Nephron (organoid): Measurements from ENCODE around the gene CFAP46.
"Not testable (repeated sequence)": the region's sequence is repeated elsewhere in the genome, so short reads cannot be mapped to it uniquely, and the experiment has no call there.

ENCODE experiments used
- H3K27ac Mint-ChIP-seq, 3 experiments: 2 replicates each; pipeline ENCODE4 v1.8.0; 2020; ENCODE audit warnings: mixed read lengths in 3 of 3, mild to moderate bottlenecking in 2 of 3, moderate library complexity in 1 of 3
- H3K27me3 Mint-ChIP-seq: 2 replicates; pipeline ENCODE4 v1.8.0; 2021; ENCODE audit warnings: low read depth, mild to moderate bottlenecking, moderate library complexity, mixed read lengths
- H3K36me3 Mint-ChIP-seq: 2 replicates; pipeline ENCODE4 v1.8.0; 2020; ENCODE audit warnings: low read depth, mixed read lengths
- H3K4me1 Mint-ChIP-seq: 2 replicates; pipeline ENCODE4 v1.8.0; 2020; ENCODE audit warnings: mixed read lengths
- H3K4me3 Mint-ChIP-seq, 3 experiments: 2 replicates each; pipeline ENCODE4 v1.8.0; 2020; ENCODE audit warnings: mild to moderate bottlenecking in 3 of 3, mixed read lengths in 3 of 3, moderate library complexity in 2 of 3
- H3K9me3 Mint-ChIP-seq: 2 replicates; pipeline ENCODE4 v1.8.0; 2020; ENCODE audit warnings: mixed read lengths
- TF ChIP-seq, protein P1 (sequence below), 3 experiments: fragments of 200-600 bp; sonication (generic); IDR thresholded peaks; one replicate each; pipeline ENCODE4 v1.5.0; 2021; ENCODE audit warnings: antibody characterized with exemption in 3 of 3; ENCODE audit not compliant: unreplicated experiment in 3 of 3

The CFAP46 gene

DNA sequence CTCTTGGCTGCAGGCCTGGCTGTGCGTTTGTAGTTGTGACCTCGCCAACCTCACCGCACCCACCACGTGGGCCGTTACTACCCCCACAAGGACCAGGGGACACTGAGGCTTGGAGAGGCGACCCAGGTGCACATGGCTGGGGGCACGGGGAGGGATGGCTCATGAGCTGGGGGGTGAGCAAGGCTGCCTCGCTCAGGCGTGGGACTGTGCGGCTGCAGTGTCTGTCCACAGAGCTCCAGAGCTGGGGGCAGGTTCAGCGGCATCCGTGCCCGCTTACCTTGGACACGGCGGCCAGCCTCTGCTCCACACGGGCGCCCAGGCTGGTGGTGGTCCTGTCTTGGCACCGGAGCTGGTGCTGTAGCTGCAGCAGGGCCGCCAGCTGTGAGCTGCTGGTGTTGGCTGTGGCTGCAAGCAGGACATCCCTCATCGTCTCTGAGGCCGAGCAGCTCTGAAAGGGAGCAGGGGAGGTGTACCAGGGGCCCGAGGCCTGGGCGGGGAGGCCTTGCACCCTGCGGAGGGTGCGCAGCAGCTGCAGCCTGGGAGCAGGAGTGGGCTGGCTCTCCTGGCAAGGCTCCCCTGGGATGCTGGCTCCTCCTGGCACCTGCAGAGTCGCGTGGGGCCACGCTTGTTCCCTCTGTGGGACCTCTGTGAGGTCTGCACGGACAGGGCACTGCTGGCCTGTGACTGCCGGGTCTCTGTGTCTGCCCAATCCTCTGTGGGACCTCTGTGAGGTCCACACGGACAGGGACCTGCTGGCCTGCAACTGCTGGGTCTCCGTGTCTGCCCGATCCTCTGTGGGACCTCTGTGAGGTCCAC, 96.4 kb downstream of the CFAP46 start:
- H3K36me3 Mint-ChIP-seq = no peaks in the 10 kb centered on the region
- peaks cover 30% of the 10 kb centered on the region for H3K27me3 Mint-ChIP-seq
- H3K4me3 Mint-ChIP-seq = no peak overlapping the region
- H3K9me3 Mint-ChIP-seq = peaks cover 12% of the 10 kb centered on the region
- H3K4me1 Mint-ChIP-seq = peaks cover 7% of the 10 kb centered on the region
- TF ChIP-seq, protein P1, sequence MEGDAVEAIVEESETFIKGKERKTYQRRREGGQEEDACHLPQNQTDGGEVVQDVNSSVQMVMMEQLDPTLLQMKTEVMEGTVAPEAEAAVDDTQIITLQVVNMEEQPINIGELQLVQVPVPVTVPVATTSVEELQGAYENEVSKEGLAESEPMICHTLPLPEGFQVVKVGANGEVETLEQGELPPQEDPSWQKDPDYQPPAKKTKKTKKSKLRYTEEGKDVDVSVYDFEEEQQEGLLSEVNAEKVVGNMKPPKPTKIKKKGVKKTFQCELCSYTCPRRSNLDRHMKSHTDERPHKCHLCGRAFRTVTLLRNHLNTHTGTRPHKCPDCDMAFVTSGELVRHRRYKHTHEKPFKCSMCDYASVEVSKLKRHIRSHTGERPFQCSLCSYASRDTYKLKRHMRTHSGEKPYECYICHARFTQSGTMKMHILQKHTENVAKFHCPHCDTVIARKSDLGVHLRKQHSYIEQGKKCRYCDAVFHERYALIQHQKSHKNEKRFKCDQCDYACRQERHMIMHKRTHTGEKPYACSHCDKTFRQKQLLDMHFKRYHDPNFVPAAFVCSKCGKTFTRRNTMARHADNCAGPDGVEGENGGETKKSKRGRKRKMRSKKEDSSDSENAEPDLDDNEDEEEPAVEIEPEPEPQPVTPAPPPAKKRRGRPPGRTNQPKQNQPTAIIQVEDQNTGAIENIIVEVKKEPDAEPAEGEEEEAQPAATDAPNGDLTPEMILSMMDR (IDR thresholded peaks at IDR 0.05; ENCODE audit: unreplicated experiment in 3 of 3) = no peak
- no peak overlapping the region for H3K27ac Mint-ChIP-seq

DNA sequence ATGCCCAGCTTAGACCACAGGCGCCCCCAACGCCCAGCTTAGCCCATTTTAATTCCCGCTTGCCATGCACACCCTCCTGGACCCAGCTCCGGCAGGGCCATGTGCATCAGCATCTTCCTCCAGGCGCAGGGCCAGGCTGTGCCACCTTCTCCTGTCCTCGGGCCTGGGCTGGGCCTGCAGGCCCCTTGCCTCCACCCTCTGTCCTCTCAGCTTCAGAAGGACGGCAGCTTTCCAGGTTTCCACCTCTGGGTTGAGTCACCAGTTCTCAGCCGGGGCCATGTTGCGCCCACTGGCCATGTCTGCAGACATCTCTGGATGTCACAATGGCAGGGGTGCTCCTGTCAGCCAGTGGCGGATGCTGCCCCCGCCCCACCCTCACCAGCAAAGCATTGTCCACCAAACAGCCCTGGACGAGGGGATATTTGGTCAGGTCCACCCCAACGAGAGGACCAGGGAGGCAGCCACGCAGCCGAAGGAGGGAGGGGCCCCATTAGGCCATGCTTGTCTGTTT, 97.3 kb downstream of the CFAP46 start:
- no peak overlapping the region for H3K4me3 Mint-ChIP-seq
- TF ChIP-seq, protein P1 (IDR thresholded peaks at IDR 0.05; ENCODE audit: unreplicated experiment in 3 of 3) = no peak
- no peaks in the 10 kb centered on the region for H3K36me3 Mint-ChIP-seq
- no peak overlapping the region for H3K27ac Mint-ChIP-seq
- H3K27me3 Mint-ChIP-seq = peaks cover 38% of the 10 kb centered on the region
- peaks cover 12% of the 10 kb centered on the region for H3K9me3 Mint-ChIP-seq
- H3K4me1 Mint-ChIP-seq = peaks cover 7% of the 10 kb centered on the region

DNA sequence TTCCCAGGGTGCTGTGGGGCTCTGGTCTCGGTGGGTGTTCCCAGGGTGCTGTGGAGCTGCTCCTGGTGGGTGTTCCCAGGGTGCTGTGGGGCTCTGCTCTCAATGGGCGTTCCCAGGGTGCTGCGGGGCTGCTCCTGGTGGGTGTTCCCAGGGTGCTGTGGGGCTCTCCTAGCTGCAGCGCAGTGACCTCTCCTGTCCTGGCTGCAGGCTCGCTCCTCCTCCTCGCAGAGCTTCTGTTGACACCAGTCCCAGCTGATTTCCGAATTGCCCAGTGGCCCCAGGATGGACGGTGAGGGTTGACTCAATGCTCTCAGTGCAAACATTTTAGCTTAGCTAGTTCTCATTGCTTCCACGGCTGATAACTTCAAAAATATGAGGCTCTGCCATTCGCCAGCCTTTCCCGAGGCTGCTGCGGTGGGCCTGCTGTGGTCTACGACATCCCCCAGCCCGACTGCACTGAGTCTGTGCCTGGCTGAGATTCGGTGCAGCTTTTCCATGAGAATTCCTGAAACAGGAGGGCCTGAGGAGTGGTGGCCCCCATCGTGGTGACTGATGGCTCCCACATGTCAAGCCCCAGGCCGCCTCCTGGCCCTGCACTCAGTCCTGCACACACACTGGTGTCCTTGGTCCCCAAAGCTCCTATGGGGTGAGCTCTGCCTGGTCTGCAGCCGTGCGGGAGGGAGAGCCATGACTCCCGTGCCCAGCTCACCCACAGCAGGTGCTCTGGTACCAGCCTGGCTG, 98.1 kb downstream of the CFAP46 start:
- TF ChIP-seq, protein P1 (IDR thresholded peaks at IDR 0.05; ENCODE audit: unreplicated experiment in 3 of 3) = no peak
- H3K4me3 Mint-ChIP-seq = no peak overlapping the region
- H3K9me3 Mint-ChIP-seq = peaks cover 14% of the 10 kb centered on the region
- peaks cover 7% of the 10 kb centered on the region for H3K4me1 Mint-ChIP-seq
- no peaks in the 10 kb centered on the region for H3K36me3 Mint-ChIP-seq
- H3K27ac Mint-ChIP-seq = no peak overlapping the region
- H3K27me3 Mint-ChIP-seq = peaks cover 46% of the 10 kb centered on the region

GRCh38 chr10:132843276-132843675, 99.1 kb downstream of the CFAP46 start:
- Mint-ChIP-seq H3K9me3 (peaks cover 14% of the 10 kb centered on the region), H3K27me3 (peaks cover 48% of the 10 kb centered on the region)
- not testable (repeated sequence) for H3K27ac Mint-ChIP-seq, H3K36me3 Mint-ChIP-seq, H3K4me3 Mint-ChIP-seq, H3K4me1 Mint-ChIP-seq

- Mint-ChIP-seq H3K27me3 (peaks cover 41% of the 10 kb centered on the region), H3K4me1 (no peaks in the 10 kb centered on the region), H3K4me3 (no peak overlapping the region), H3K36me3 (no peaks in the 10 kb centered on the region), H3K9me3 (peaks cover 14% of the 10 kb centered on the region), H3K27ac (no peak overlapping the region)
- TF ChIP-seq, protein P1 (IDR thresholded peaks at IDR 0.05; ENCODE audit: unreplicated experiment in 3 of 3) = no peak
Measured at GRCh38 chr10:132842397-132842796, 100.0 kb downstream of the CFAP46 start.

DNA sequence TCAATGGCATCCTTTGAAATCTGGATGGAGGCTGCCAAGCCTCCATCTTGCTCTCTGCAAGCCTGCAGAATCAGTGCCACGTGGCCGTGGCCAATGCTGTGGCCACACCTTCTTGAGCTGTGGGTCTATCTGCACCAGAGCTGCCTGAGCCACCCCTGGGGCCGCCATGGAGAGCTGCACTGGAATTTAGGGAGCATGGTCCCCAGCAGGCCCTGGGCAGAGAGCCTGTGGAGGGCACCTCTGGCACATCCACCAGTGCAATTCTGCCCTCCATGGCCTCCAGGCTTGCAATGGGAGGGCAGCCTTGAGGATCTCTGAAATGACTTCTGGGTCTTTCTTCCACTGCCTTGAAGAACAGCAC, 100.8 kb downstream of the CFAP46 start:
- Mint-ChIP-seq H3K4me3 (no peak overlapping the region), H3K4me1 (no peaks in the 10 kb centered on the region)

More for the DNA sequence above, 100.8 kb downstream of the CFAP46 start:
- Mint-ChIP-seq H3K27ac (no peak overlapping the region), H3K9me3 (peaks cover 14% of the 10 kb centered on the region), H3K36me3 (no peaks in the 10 kb centered on the region), H3K27me3 (peaks cover 48% of the 10 kb centered on the region)
- TF ChIP-seq, protein P1 (IDR thresholded peaks at IDR 0.05; ENCODE audit: unreplicated experiment in 3 of 3) = no peak
